HepG2 (cell line): ENCODE results near the gene FAM161A. TPM values are rescaled to one million over a fixed set of nuclear protein-coding genes. Genes with fewer than 3 reads are reported as not detected.
"Not testable (repeated sequence)": the region's sequence is repeated elsewhere in the genome, so short reads cannot be mapped to it uniquely, and the experiment has no call there.

ENCODE experiments used
- ATAC-seq: fragments of 200-7000 bp; cut with Tn5 transposase; 3 replicates; pipeline ENCODE4 v1.9.1; 2020; ENCODE audit warnings: mild to moderate bottlenecking, moderate library complexity
- BruUV-seq: library from RNA; stranded (reverse); fragments of 400-500 nt; replicated peaks from 2 replicates; lab custom pipeline; 2021; lab: Mats Ljungman, UMichigan
- CTCF ChIA-PET: fragments of 300-600 bp; formaldehyde crosslinking; extraction: SDS; loops from one replicate; lab custom pipeline; 2021; ENCODE audit warnings: low total read pairs, inconsistent platforms, low intra/inter-chr PET ratio; lab: Yijun Ruan, JAX
- POLR2A ChIA-PET: fragments of 350-600 bp; sonication (Branson Sonifier 250); formaldehyde crosslinking; loops from one replicate; lab custom pipeline; 2020; ENCODE audit warnings: antibody characterized with exemption, inconsistent platforms; lab: Yijun Ruan, JAX
- DNase-seq: peaks from one replicate; pipeline ENCODE4 v3.0.0-alpha.2; 2015; ENCODE audit warnings: low spot score
- FAIRE-seq: peaks from 3 replicates; lab custom pipeline; 2011; peaks lifted over from hg19 to GRCh38; lab: Jason Lieb, UNC
- H2AFZ ChIP-seq: one replicate; pipeline ENCODE4 v1.6.1; 2011; ENCODE audit warnings: low read length, inconsistent platforms
- H3K27ac ChIP-seq: fragments of 300-600 bp; 3 replicates; pipeline ENCODE4 v1.8.0; 2011; ENCODE audit warnings: mixed run types, mild to moderate bottlenecking, mixed read lengths, low read length, inconsistent platforms; ENCODE audit not compliant: insufficient read depth; ENCODE audit errors: extremely low read length
- H3K27me3 ChIP-seq, 2 experiments: fragments of 200-600 bp in 1 of 2; 2 replicates in 1 of 2; 3 replicates in 1 of 2; pipeline versions ENCODE4 v1.6.0 to v1.8.0; 2011; ENCODE audit warnings: low read length in 2 of 2, mild to moderate bottlenecking in 2 of 2, moderate library complexity in 2 of 2, inconsistent platforms in 1 of 2; ENCODE audit not compliant: insufficient read depth in 2 of 2, control insufficient read depth in 1 of 2
- H3K36me3 ChIP-seq, 2 experiments: fragments of 200-600 bp in 1 of 2; replicated peaks in 1 of 2; 2 replicates in 1 of 2; 3 replicates in 1 of 2; pipeline versions ENCODE4 v1.5.1 to v1.8.0; 2011; ENCODE audit warnings: low read length in 2 of 2, inconsistent platforms in 1 of 2; ENCODE audit not compliant: insufficient read depth in 2 of 2, control insufficient read depth in 1 of 2
- H3K4me1 ChIP-seq: 2 replicates; pipeline ENCODE4 v1.5.1; 2012; ENCODE audit warnings: low read length, inconsistent platforms; ENCODE audit not compliant: insufficient read depth
- H3K4me2 ChIP-seq: 2 replicates; pipeline ENCODE4 v1.6.0; 2011; ENCODE audit warnings: low read depth, low read length, inconsistent platforms
- H3K4me3 ChIP-seq, 3 experiments: fragments of 200-600 bp in 1 of 3; sonication (generic), shearing (Covaris generic) in 1 of 3; replicated peaks in 1 of 3; 2 replicates each; pipeline ENCODE4 v1.5.1; 2011 to 2016; ENCODE audit warnings: low read length in 3 of 3, inconsistent platforms in 2 of 3, low read depth in 2 of 3, mild to moderate bottlenecking in 2 of 3, control low read depth in 1 of 3, mixed read lengths in 1 of 3; ENCODE audit not compliant: insufficient read depth in 1 of 3
- H3K79me2 ChIP-seq: one replicate; pipeline ENCODE4 v1.6.1; 2011; ENCODE audit warnings: low read length, inconsistent platforms; ENCODE audit not compliant: insufficient read depth
- H3K9ac ChIP-seq: 2 replicates; pipeline ENCODE4 v1.6.0; 2011; ENCODE audit warnings: mild to moderate bottlenecking, low read depth, low read length, inconsistent platforms; ENCODE audit not compliant: insufficient read depth
- H3K9me3 ChIP-seq: 2 replicates; pipeline ENCODE4 v1.5.1; 2012; ENCODE audit warnings: mild to moderate bottlenecking, low read length
- H4K20me1 ChIP-seq: 2 replicates; pipeline ENCODE4 v1.6.0; 2011; ENCODE audit warnings: inconsistent platforms, mild to moderate bottlenecking, low read length, moderate library complexity; ENCODE audit not compliant: insufficient read depth
- MAFF ChIP-seq: IDR thresholded peaks from 2 replicates; pipeline ENCODE4 v1.6.1; 2011; ENCODE audit warnings: low read depth, low read length, improper control_type of control experiment
- MAFK ChIP-seq, 2 experiments: IDR thresholded peaks in 1 of 2; conservative IDR thresholded peaks in 1 of 2; 2 replicates each; pipeline ENCODE4 v1.6.1; 2011; ENCODE audit warnings: improper control_type of control experiment in 2 of 2, low read length in 2 of 2
- WGBS: methylation state at CpG from one replicate; pipeline ENCODE4 v1.1.6; 2017; ENCODE audit warnings: low lambda C conversion rate; 5-methylcytosine and 5-hydroxymethylcytosine counted together
- in situ Hi-C: cut with HindIII; loops from 2 replicates; pipeline ENCODE4 v1.10.0; 2017; ENCODE audit warnings: low pct_unique_long_range_greater_than_20kb; ENCODE audit not compliant: extremely low pct_ligation_motif_present
- intact Hi-C: fragments of 100-400 bp; cut with micrococcal nuclease; formaldehyde crosslinking; loops from one replicate; pipeline ENCODE4 v1.10.0; 2022; ENCODE audit not compliant: unreplicated experiment
- polyA plus RNA-seq, 8 experiments: library from polyadenylated mRNA; depleted of rRNA in 3 of 8; stranded (reverse) in 7 of 8; unstranded in 1 of 8; fragments of >200 nt; fragmentation: Illumina TruSeq in 4 of 8; extraction: Trizol in 4 of 8; gene quantifications; 2 replicates each; pipeline versions ENCODE4 v1.2.1 to v1.2.3, GENCODE V29; 2011 to 2016; ENCODE audit warnings: low read depth in 4 of 8, missing spikeins in 1 of 8, mixed read lengths in 1 of 8; ENCODE audit not compliant: insufficient read depth in 1 of 8
- total RNA-seq, 5 experiments: library from RNA; depleted of rRNA; stranded (reverse); fragments of >200 nt; fragmentation: Illumina TruSeq; extraction: Trizol; gene quantifications; 2 replicates each; pipeline ENCODE4 v1.2.3, GENCODE V29; 2016; ENCODE audit warnings: low read depth in 1 of 5
- TF ChIP-seq, protein P1 (sequence below): sonication (generic); formaldehyde crosslinking; IDR thresholded peaks from 2 replicates; pipeline ENCODE4 v1.5.1; 2020; ENCODE audit warnings: missing genetic modification reagents, mild to moderate bottlenecking, borderline replicate concordance

The FAM161A gene
- total and polyA plus RNA-seq, 2 of the 13 experiments (the other 11 are each of a cell fraction or from before 2014, with no cell fraction given): 2.7 to 3.4 TPM

DNA sequence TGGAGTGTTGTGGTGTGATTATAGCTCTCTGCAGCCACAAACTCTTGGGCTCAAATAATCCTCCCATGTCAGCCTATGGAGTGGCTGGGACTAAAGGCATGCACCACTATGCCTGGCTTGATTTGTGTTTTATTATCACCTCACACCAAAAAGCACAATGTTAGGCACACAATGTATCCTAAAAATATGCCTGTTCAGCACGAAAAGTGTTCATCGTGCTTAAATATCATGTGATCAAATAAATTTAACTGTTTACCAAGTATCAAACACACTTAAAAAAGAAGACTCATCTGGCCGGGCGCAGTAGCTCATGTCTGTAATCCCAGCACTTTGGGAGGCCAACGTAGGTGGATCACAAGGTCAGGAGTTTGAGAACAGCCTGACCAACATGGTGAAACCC is 29.0 kb upstream of the FAM161A start:
- intact Hi-C loops: no loop called here
- CTCF ChIA-PET: no interaction called here

DNA sequence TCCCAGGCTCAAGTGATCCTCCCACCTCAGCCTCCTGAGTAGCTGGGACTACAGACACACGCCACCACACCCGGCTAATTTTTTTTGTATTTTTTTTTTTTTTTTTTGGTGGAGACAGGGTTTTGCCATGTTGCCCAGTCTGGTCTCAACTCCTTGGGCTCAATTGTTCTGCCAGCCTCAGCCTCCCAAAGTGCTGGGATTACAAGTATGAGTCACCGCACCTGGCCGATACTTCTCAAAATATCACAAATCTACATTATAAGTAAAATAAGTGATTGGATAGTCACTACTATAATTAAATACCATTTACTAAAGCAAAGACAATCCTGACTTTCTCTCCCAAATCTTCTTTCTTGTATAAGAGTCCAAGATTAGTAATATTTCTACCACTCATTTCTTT is 25.5 kb upstream of the FAM161A start:
- in situ Hi-C loops, H3K27me3 ChIP-seq, H3K79me2 ChIP-seq, H3K4me1 ChIP-seq, DNase-seq, POLR2A ChIA-PET, CTCF ChIA-PET, FAIRE-seq, BruUV-seq, intact Hi-C loops, H3K9me3 ChIP-seq, H3K27ac ChIP-seq, H3K4me2 ChIP-seq, H4K20me1 ChIP-seq, H3K9ac ChIP-seq, ATAC-seq, H2AFZ ChIP-seq, H3K4me3 ChIP-seq: not testable (repeated sequence)
- H3K36me3 ChIP-seq: peaks cover 20 to 91% of the 10 kb centered on the region in 2 experiments
- 95% methylated on average over 4 of the region's 4 CpGs for WGBS

More for the DNA sequence above, 29.0 kb upstream of the FAM161A start:
- Histone ChIP-seq H3K4me1 (peaks cover 19% of the 10 kb centered on the region), H4K20me1 (peaks cover 26% of the 10 kb centered on the region), H3K27me3 (no peaks in the 10 kb centered on the region; a peak in 1 of 5 replicates), H3K4me2 (no peak overlapping the region), H3K79me2 (peaks cover 35% of the 10 kb centered on the region), H3K9ac (no peak overlapping the region), H3K36me3 (peaks cover 16 to 69% of the 10 kb centered on the region in 2 experiments), H3K27ac (no peak overlapping the region), H2AFZ (no peak overlapping the region), H3K4me3 (no peak overlapping the region), H3K9me3 (no peaks in the 10 kb centered on the region)
- no TSS peak for BruUV-seq
- WGBS: 98% methylated on average over 5 of the region's 5 CpGs
- POLR2A ChIA-PET: interaction anchor here (1.2 to 1.7 kb wide), 2 partner anchors 11 to 29 kb away, joined by 3 to 9 read pairs; partner anchors contain the start of gene FAM161A
- FAIRE-seq (no peak), DNase-seq (no peak), ATAC-seq (no peak)
- TF ChIP-seq, protein P1, sequence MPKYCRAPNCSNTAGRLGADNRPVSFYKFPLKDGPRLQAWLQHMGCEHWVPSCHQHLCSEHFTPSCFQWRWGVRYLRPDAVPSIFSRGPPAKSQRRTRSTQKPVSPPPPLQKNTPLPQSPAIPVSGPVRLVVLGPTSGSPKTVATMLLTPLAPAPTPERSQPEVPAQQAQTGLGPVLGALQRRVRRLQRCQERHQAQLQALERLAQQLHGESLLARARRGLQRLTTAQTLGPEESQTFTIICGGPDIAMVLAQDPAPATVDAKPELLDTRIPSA (CRISPR knock-in tag): no peak
- peak; percentile 24 to 63; a peak in 3 of 4 replicates for TF ChIP-seq MAFK (conservative IDR thresholded peaks at IDR 0.05 in 1 of 2, IDR thresholded peaks at IDR 0.05 in 1 of 2; ENCODE audit: low read length in 2 of 2)
- 0 out of 2 replicates have a peak, but pooled peaks have one; percentile 33 for TF ChIP-seq MAFF
- in situ Hi-C loops: no loop called here
